ENCODE data around the gene CACFD1.

Gene CACFD1

DNA sequence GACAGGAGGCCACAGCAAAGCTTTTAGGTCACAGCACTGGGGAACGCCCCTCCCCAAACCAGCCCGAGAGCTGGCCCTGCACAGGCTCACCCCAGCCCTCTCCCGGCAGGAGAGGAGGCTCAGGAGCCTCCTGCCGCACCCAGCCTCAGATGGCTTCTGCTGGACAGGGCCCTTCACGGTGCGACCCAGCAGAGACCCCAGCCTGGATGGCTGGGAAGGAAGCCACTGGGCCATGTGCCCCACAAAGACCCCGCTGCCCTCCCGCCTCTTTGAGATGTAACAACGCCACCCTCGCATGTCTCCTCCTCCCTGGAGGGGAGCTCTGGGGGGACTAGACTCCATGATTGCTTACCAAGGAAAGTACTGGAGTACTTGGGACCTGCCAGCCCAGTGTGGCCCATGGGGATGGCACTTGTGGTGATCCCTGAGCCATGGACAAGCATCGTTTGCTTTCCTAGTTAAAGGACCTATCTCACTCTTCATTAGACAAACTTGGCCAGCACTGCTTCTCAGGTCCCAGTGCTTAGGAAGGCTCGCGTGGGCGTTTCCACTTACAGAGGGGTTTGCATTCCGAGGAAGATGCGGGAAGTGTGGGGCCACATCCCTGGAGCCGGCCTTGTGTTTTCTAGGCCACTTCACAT is 56.0 kb downstream of the CACFD1 start:
- DNase-seq (ENCODE audit: low read depth in 2 of 3, low spot score in 1 of 3), result no peak

DNA sequence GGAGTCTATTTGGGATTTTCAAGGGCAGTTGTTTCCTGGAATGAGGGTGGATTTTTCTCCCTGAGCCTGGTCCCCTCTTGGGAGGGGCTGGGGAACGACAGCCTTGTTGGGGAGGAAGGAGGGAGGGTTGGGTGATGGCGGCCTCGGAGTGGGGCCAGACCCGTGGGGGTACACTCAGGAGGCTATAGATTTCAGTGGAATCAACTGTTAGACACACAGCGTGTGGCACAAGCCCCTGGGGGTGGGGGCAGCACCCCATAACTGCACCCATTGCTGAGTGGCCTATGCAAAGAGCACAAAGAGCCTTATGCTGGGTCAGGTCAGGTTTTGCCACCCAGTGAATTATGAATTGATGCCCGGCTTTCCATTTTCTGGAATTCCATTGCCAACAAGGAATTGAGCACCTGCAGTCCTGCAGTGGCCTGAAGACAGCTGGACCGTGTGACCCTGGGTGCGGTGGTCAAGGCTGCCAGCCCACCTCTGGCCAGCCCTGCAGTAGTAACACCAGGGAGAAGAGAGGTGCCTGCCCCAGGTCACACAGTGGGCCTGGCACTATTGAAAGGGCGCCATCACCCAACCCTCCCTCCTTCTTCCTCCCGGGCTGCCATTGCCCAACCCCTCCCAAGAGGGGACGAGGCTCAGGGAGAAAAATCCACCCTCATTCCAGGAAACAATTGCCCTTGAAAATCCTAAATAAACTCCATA is 56.6 kb downstream of the CACFD1 start:
- DNase-seq (ENCODE audit: low read depth in 2 of 3, low spot score in 1 of 3), result no peak

DNA sequence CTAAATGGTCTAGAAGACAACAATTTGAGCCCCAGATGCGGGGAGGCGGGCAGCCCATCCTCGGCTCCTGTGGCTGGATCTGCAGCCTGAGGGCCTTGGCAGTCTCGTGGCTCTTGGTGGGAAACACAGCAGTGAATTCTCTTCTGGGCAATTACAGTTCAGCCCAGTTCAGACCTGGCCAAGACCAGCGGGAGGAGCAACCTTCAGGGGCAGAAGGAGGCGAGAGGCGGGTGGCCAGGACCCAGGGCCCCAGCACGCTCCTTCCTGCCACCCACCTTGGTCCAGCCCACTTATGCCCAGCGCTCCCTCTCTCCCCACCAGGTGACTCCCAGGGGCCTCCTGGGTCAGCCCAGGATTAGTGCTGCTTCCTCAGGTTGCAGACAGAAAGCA is 57.2 kb downstream of the CACFD1 start:
- no peak for DNase-seq (ENCODE audit: low read depth in 2 of 3, low spot score in 1 of 3)

DNA sequence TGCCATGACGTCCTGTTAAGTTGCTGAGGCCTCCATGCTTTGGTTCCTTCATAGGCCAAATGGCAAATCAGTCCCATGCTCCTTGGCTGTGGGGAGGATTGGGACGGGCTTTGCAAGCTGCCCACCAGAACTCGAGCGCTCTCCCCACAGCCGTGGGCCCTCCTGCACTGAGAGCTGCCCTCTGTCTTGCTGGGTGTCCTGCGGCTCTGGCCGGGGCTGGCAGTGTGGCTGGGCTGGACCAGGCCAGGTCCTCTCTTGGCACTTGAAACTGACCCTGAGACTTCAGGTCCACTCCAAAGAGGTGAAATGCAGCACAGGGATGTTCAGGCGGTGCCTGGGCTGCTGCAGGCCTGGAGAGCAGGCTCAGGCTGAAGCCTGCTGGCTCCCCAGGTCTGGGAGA is 57.9 kb downstream of the CACFD1 start:
- no peak for DNase-seq (ENCODE audit: low read depth in 2 of 3, low spot score in 1 of 3)

DNA sequence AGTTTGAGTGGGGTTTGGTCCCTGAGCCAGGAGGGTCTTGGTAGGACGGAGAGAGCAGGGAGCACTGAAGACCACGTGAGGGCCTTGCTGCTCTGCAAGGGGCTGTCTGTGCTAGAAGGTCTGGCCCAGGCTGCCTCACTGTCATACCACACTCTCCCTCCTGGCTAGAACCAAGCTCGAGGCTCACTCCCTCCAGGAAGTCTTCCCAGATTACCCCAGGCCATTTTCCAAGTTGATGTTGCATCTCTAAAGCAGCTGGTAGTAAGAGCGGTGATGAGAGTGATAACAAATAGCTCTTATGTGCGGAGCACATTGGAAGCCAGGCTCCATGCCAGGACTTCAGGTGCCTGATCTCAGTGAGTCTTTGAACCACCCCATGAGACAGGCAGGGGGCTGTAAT is 58.4 kb downstream of the CACFD1 start:
- DNase-seq (ENCODE audit: low read depth in 2 of 3, low spot score in 1 of 3), result no peak

DNA sequence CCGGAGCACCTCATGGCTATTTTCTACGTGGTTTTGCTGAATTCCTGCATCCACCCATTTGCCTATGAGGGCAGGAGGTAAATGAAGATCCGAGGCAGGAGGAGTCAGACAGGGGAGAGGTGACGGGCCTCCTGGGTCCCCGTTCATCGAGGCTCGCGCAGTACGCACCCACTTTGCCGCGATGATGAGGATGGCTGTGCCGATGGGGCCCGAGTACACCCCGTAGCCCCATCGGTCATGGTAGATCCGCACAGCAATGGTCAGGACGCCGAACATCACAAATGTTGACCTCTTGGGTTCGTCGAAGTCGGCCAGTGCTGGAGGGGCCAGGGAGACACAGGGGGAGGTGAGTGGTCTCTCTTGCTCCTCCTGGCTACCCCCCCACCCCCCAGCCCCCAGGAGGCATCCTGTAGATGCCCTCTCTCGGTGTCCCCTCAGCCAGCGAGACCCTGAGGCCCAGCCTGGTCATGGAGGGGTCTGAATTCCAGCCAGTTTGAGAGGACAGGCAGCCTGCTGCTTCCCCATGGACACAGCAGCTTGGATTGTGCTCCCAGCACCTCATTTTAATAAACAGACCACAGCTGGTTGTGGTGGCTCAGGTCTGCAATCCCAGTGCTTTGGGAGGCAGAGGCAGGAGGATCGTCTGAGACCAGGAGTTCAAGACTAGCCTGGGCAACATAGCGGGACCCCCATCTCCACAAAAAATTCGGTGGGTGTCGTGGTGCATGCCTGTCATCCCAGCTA is 59.1 kb downstream of the CACFD1 start:
- DNase-seq (ENCODE audit: low read depth in 2 of 3, low spot score in 1 of 3), result no peak

DNA sequence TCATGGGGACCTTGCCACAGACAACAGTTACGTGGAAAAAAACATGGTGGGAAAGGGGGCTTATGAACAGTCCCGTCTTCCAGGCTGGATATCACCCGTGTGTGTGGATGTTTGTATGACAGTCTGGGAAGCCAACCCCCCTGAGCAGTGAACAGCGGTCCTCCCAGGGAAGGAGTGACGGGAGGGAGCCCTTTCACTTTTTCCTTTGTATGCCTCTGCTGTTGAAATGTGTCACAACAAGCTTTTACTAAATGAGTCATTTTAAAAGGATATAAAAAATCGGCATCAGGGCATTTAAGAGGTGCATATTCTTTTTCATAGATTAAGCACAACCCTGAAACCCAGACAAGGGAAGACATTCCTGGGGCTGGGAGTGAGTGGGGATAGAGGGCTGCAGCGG is 59.9 kb downstream of the CACFD1 start:
- no peak for DNase-seq (ENCODE audit: low read depth in 2 of 3, low spot score in 1 of 3)

DNA sequence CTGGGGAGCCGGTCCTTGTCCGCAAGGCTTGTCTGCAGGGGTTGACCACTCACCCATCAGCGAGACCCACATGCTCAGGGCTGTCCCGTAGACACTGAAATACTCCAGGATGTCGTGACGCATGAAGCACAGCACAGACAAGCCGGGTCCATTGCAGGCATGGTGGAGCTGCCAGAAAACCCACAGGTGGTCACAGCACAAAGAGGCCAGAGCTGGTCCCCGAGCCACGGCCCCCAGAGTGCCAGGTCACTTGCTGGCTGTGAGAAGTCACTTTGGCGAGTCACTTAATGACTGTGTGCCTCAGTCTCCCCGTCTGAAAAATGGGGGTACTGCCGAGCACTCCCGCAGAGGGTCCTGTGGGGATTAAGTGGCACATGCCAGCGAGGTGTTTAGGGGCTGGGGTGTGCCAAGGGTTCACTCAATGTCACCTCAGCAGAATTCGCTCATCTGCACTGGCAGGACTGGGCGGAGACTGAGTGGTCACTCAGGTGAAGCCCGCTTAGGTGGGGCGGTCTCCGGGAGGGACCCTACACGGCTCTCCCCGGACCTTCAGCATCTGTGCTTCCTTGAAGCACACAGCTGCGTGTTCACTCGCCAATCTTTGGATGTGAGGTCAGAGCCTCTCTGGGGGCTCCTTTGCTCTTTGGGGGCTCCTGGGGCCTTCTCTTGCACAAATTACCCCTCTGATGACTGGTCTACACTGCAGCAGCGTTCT is 60.5 kb downstream of the CACFD1 start:
- DNase-seq (ENCODE audit: low read depth in 2 of 3, low spot score in 1 of 3), result no peak

Data from stimulated activated CD4-positive, alpha-beta T cell treated with anti-CD3 and anti-CD28 coated beads, Interleukin-12 subunit alpha, Interleukin-12 subunit beta, amount 100 ng/mL, for 48 hours (primary cell).